Erythroblast (primary cell): ENCODE results near the gene TTC38.

Experiments used
- GATA1 ChIP-seq: IDR thresholded peaks from 2 replicates; pipeline ENCODE4 v1.6.1; 2011; ENCODE audit warnings: low read depth, mild to moderate bottlenecking, control low read depth, low read length, moderate library complexity
- POLR2A ChIP-seq: IDR thresholded peaks from 2 replicates; pipeline ENCODE4 v1.6.1; 2011; ENCODE audit warnings: mild to moderate bottlenecking, low read length

DNA sequence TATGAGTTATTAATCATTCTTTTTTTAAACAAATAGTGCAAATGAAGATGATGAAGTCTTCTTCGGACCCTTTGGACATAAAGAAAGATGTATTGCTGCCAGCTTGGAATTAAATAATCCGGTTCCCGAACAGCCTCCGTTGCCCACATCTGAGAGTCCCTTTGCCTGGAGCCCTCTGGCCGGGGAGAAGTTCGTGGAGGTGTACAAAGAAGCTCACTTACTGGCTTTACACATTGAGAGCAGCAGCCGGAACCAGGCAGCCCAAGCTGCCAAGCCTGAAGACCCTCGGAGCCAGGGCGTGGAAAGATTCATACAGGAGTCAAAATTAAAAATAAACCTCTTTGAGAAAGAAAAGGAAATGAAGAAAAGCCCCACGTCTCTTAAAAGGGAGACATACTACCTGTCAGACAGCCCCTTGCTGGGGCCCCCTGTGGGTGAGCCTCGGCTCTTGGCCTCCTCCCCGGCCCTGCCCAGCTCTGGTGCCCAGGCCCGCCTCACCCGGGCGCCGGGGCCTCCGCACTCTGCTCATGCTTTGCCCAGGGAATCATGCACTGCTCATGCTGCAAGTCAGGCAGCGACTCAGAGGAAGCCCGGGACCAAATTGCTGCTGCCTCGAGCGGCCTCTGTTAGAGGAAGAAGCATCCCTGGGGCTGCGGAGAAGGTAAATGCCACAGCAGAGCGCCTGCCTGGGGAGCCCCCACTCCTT, 40.6 kb downstream of the TTC38 start:
- TF ChIP-seq POLR2A (no peak), GATA1 (no peak)
